HepG2 (cell line): ENCODE measurements around the gene ZCCHC10. TPM values are rescaled to one million over a fixed set of nuclear protein-coding genes. Genes with fewer than 3 reads are reported as not detected.
A peak's percentile ranks its signal among the peaks of the same experiment; 100 is the strongest.

Experiments
- HOXA7 ChIP-seq: sonication (generic); formaldehyde crosslinking; IDR thresholded peaks from 2 replicates; pipeline ENCODE4 v1.8.1; 2022; ENCODE audit warnings: mild to moderate bottlenecking, missing genetic modification reagents, moderate library complexity
- KDM4B ChIP-seq: sonication (generic); formaldehyde crosslinking; IDR thresholded peaks from 2 replicates; pipeline ENCODE4 v1.4.0; 2020; ENCODE audit warnings: missing genetic modification reagents
- MEIS1 ChIP-seq: sonication (generic); formaldehyde crosslinking; IDR thresholded peaks from 2 replicates; pipeline ENCODE4 v1.9.0; 2021; ENCODE audit warnings: mild to moderate bottlenecking, missing genetic modification reagents, moderate library complexity, borderline replicate concordance
- MTF2 ChIP-seq: sonication (generic); formaldehyde crosslinking; IDR thresholded peaks from 2 replicates; pipeline ENCODE4 v1.5.0; 2020; ENCODE audit warnings: missing genetic modification reagents, borderline replicate concordance
- NKX3-1 ChIP-seq: sonication (generic); formaldehyde crosslinking; IDR thresholded peaks from 2 replicates; pipeline ENCODE4 v1.5.0; 2020; ENCODE audit warnings: missing genetic modification reagents
- REST ChIP-seq, 2 experiments: IDR thresholded peaks; 2 replicates each; pipeline ENCODE4 v1.6.1; 2011 to 2012; ENCODE audit warnings: low read length in 2 of 2, borderline replicate concordance in 1 of 2, low read depth in 1 of 2, mild to moderate bottlenecking in 1 of 2, moderate library complexity in 1 of 2
- SNAPC4 ChIP-seq: sonication (generic); formaldehyde crosslinking; IDR thresholded peaks from 2 replicates; pipeline ENCODE4 v1.4.0; 2020; ENCODE audit warnings: mild to moderate bottlenecking, missing genetic modification reagents
- SRF ChIP-seq: IDR thresholded peaks from 2 replicates; pipeline ENCODE4 v1.6.1; 2011; ENCODE audit warnings: mild to moderate bottlenecking, low read depth, low read length, moderate library complexity
- YEATS4 ChIP-seq: sonication (generic); formaldehyde crosslinking; IDR thresholded peaks from 2 replicates; pipeline ENCODE4 v1.4.0; 2020; ENCODE audit warnings: missing genetic modification reagents, borderline replicate concordance
- ZKSCAN8 ChIP-seq: IDR thresholded peaks from 2 replicates; pipeline ENCODE4 v1.6.1; 2016; ENCODE audit warnings: borderline replicate concordance, missing genetic modification reagents, missing compliant biosample characterization
- ZNF350 ChIP-seq: sonication (generic); formaldehyde crosslinking; IDR thresholded peaks from 2 replicates; pipeline ENCODE4 v1.4.0; 2020; ENCODE audit warnings: mild to moderate bottlenecking, low read depth, missing genetic modification reagents, borderline replicate concordance
- ZNF503 ChIP-seq: sonication (generic); formaldehyde crosslinking; IDR thresholded peaks from 2 replicates; pipeline ENCODE4 v1.4.0; 2020; ENCODE audit warnings: missing genetic modification reagents
- ZNF704 ChIP-seq: sonication (generic); formaldehyde crosslinking; IDR thresholded peaks from 2 replicates; pipeline ENCODE4 v1.8.1; 2023; ENCODE audit warnings: mild to moderate bottlenecking, inconsistent platforms, moderate library complexity, missing genetic modification reagents, borderline replicate concordance
- ZNF891 ChIP-seq: sonication (generic); formaldehyde crosslinking; IDR thresholded peaks from 2 replicates; pipeline ENCODE4 v1.5.0; 2020; ENCODE audit warnings: mild to moderate bottlenecking, missing genetic modification reagents
- polyA plus RNA-seq, 8 experiments: library from polyadenylated mRNA; depleted of rRNA in 3 of 8; stranded (reverse) in 7 of 8; unstranded in 1 of 8; fragments of >200 nt; fragmentation: Illumina TruSeq in 4 of 8; extraction: Trizol in 4 of 8; gene quantifications; 2 replicates each; pipeline versions ENCODE4 v1.2.1 to v1.2.3, GENCODE V29; 2011 to 2016; ENCODE audit warnings: low read depth in 4 of 8, missing spikeins in 1 of 8, mixed read lengths in 1 of 8; ENCODE audit not compliant: insufficient read depth in 1 of 8
- total RNA-seq, 5 experiments: library from RNA; depleted of rRNA; stranded (reverse); fragments of >200 nt; fragmentation: Illumina TruSeq; extraction: Trizol; gene quantifications; 2 replicates each; pipeline ENCODE4 v1.2.3, GENCODE V29; 2016; ENCODE audit warnings: low read depth in 1 of 5
- TF ChIP-seq, protein P1 (sequence below): sonication (generic); formaldehyde crosslinking; IDR thresholded peaks from 2 replicates; pipeline ENCODE4 v1.5.0; 2020; ENCODE audit warnings: missing genetic modification reagents, mild to moderate bottlenecking, borderline replicate concordance

The ZCCHC10 gene
- total and polyA plus RNA-seq, 2 of the 13 experiments (the other 11 are each of a cell fraction or from before 2014, with no cell fraction given): 40.7 to 48.2 TPM

GRCh38 chr5:133052317-133053175 lies 26.2 kb upstream of the ZCCHC10 start (continued):
- TF ChIP-seq REST (IDR thresholded peaks at IDR 0.05; ENCODE audit: borderline replicate concordance in 1 of 2, low read depth in 1 of 2, low read length in 2 of 2): no peak
- peak; percentile 30; the same call in 1 of the 2 replicates for TF ChIP-seq NKX3-1
- TF ChIP-seq ZNF704 (CRISPR knock-in tag): no peak; the same call in 1 of the 2 replicates
- TF ChIP-seq ZNF891 (CRISPR knock-in tag): no peak
- TF ChIP-seq SNAPC4: no peak; the same call in 1 of the 2 replicates
- no peak for TF ChIP-seq KDM4B (CRISPR knock-in tag)
- TF ChIP-seq ZNF503 (CRISPR knock-in tag): no peak
- TF ChIP-seq SRF: no peak
- no peak; the same call in 1 of the 2 replicates for TF ChIP-seq MTF2 (CRISPR knock-in tag)
- TF ChIP-seq ZNF350: no peak
- peak; percentile 99 for TF ChIP-seq ZKSCAN8
- TF ChIP-seq HOXA7: no peak
- TF ChIP-seq MEIS1 (CRISPR knock-in tag): no peak
- TF ChIP-seq, protein P1, sequence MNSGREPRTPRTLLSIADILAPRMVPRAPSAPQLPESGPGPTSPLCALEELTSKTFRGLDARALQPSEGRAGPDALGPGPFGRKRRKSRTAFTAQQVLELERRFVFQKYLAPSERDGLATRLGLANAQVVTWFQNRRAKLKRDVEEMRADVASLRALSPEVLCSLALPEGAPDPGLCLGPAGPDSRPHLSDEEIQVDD: no peak
- TF ChIP-seq YEATS4 (CRISPR knock-in tag): peak; percentile 75; the same call in 1 of the 2 replicates
